HCT116 (cell line): Measurements from ENCODE around the gene OS9. TPM values are rescaled to one million over a fixed set of nuclear protein-coding genes. Genes with fewer than 3 reads are reported as not detected.

ENCODE experiments used
- ATAC-seq: fragments of 200-7000 bp; cut with Tn5 transposase; 2 replicates; pipeline ENCODE4 v1.9.1; 2020; ENCODE audit warnings: mild to moderate bottlenecking, moderate library complexity
- BruUV-seq: library from RNA; stranded (reverse); fragments of 400-500 nt; replicated peaks from 2 replicates; lab custom pipeline; 2021; lab: Mats Ljungman, UMichigan
- CTCF ChIA-PET: fragments of 300-600 bp; sonication (Branson Sonifier 250); formaldehyde crosslinking; loops from one replicate; lab custom pipeline; 2021; ENCODE audit warnings: antibody characterized with exemption; lab: Charles Lee
- POLR2A ChIA-PET: fragments of 300-600, 350-600 bp; sonication (Branson Sonifier 250); formaldehyde crosslinking; loops from one replicate; lab custom pipeline; 2021; ENCODE audit warnings: antibody characterized with exemption; lab: Charles Lee
- RAD21 ChIA-PET, 2 experiments: fragments of 300-600 bp; sonication (Branson Sonifier 250); formaldehyde crosslinking; loops; one replicate each; lab custom pipeline; 2023; ENCODE audit warnings: low total read pairs in 2 of 2; ENCODE audit not compliant: uncharacterized antibody in 2 of 2, unreplicated experiment in 2 of 2, low non-redundant PET in 1 of 2; lab: Charles Lee
- DNase-seq: peaks from one replicate; pipeline ENCODE4 v3.0.0-alpha.2; 2010; ENCODE audit warnings: low read depth, low spot score
- H2AFZ ChIP-seq: fragments of 200-600 bp; shearing (Covaris generic), sonication (generic); 2 replicates; pipeline ENCODE4 v1.6.1; 2017; ENCODE audit warnings: low read depth, mixed run types, mixed read lengths, antibody characterized with exemption, low read length; ENCODE audit not compliant: poor library complexity, severe bottlenecking
- H3K27ac ChIP-seq: 2 replicates; pipeline ENCODE4 v1.5.1; 2012; ENCODE audit warnings: low read depth, low read length
- H3K27me3 ChIP-seq: fragments of 200-600 bp; sonication (generic); 2 replicates; pipeline ENCODE4 v1.6.1; 2016; ENCODE audit warnings: mixed run types, low read length, mixed read lengths; ENCODE audit not compliant: insufficient read depth
- H3K36me3 ChIP-seq, 2 experiments: fragments of 200-500 bp in 1 of 2; fragments of 200-600 bp in 1 of 2; sonication (Bioruptor generic) in 1 of 2; sonication (generic) in 1 of 2; 2 replicates each; pipeline versions ENCODE4 v1.5.1 to v1.6.1; 2014 to 2016; ENCODE audit warnings: low read length in 2 of 2, inconsistent platforms in 1 of 2, mixed read lengths in 1 of 2, mixed run types in 1 of 2; ENCODE audit not compliant: insufficient read depth in 2 of 2, control insufficient read depth in 1 of 2
- H3K4me1 ChIP-seq, 2 experiments: fragments of 200-600 bp in 1 of 2; sonication (generic) in 1 of 2; 2 replicates each; pipeline versions ENCODE4 v1.5.1 to v1.6.1; 2012 to 2017; ENCODE audit warnings: low read length in 2 of 2, inconsistent platforms in 1 of 2, mild to moderate bottlenecking in 1 of 2, mixed read lengths in 1 of 2, mixed run types in 1 of 2, moderate library complexity in 1 of 2; ENCODE audit not compliant: insufficient read depth in 2 of 2, control insufficient read depth in 1 of 2
- H3K4me2 ChIP-seq: fragments of 200-600 bp; sonication (generic); 2 replicates; pipeline ENCODE4 v1.6.1; 2017; ENCODE audit warnings: mixed run types, low read length, mixed read lengths
- H3K4me3 ChIP-seq, 2 experiments: fragments of 200-600 bp in 1 of 2; sonication (generic) in 1 of 2; replicated peaks in 1 of 2; 2 replicates each; pipeline ENCODE4 v1.5.1; 2011 to 2016; ENCODE audit warnings: low read length in 2 of 2, control low read depth in 1 of 2, low read depth in 1 of 2, mild to moderate bottlenecking in 1 of 2, mixed read lengths in 1 of 2, mixed run types in 1 of 2
- H3K79me2 ChIP-seq: fragments of 200-600 bp; sonication (generic); 2 replicates; pipeline ENCODE4 v1.6.1; 2017; ENCODE audit warnings: mild to moderate bottlenecking, mixed run types, low read length, moderate library complexity, mixed read lengths; ENCODE audit not compliant: insufficient read depth
- H3K9ac ChIP-seq: fragments of 200-600 bp; sonication (generic); 2 replicates; pipeline ENCODE4 v1.6.1; 2016; ENCODE audit warnings: low read length, mixed read lengths
- H3K9me2 ChIP-seq: fragments of 200-600 bp; sonication (generic), shearing (Covaris generic); 2 replicates; pipeline ENCODE4 v1.6.1; 2017; ENCODE audit warnings: mixed run types, mild to moderate bottlenecking, moderate library complexity; ENCODE audit not compliant: insufficient read depth
- H3K9me3 ChIP-seq, 2 experiments: fragments of 200-500 bp in 1 of 2; fragments of 200-600 bp in 1 of 2; sonication (Bioruptor generic) in 1 of 2; sonication (generic) in 1 of 2; 2 replicates each; pipeline ENCODE4 v1.6.1; 2014 to 2017; ENCODE audit warnings: low read length in 2 of 2, mixed read lengths in 2 of 2, inconsistent platforms in 1 of 2, low read depth in 1 of 2, mild to moderate bottlenecking in 1 of 2, mixed run types in 1 of 2, moderate library complexity in 1 of 2; ENCODE audit not compliant: control insufficient read depth in 1 of 2, insufficient read depth in 1 of 2
- H4K20me1 ChIP-seq: fragments of 200-600 bp; sonication (generic), shearing (Covaris generic); 2 replicates; pipeline ENCODE4 v1.6.1; 2017; ENCODE audit warnings: mixed run types, mild to moderate bottlenecking, moderate library complexity; ENCODE audit not compliant: insufficient read depth
- CTCF ChIP-seq, 3 experiments: fragments of 200-600 bp in 1 of 3; sonication (generic) in 1 of 3; IDR thresholded peaks in 2 of 3; conservative IDR thresholded peaks in 1 of 3; 2 replicates each; pipeline ENCODE4 v1.5.1; 2012 to 2017; ENCODE audit warnings: low read depth in 2 of 3, low read length in 2 of 3, antibody characterized with exemption in 1 of 3, borderline replicate concordance in 1 of 3, control low read depth in 1 of 3, mild to moderate bottlenecking in 1 of 3, mixed read lengths in 1 of 3, mixed run types in 1 of 3, moderate library complexity in 1 of 3; ENCODE audit not compliant: insufficient read depth in 1 of 3
- EGR1 ChIP-seq: IDR thresholded peaks from 2 replicates; pipeline ENCODE4 v1.6.1; 2012; ENCODE audit warnings: low read depth
- ELF1 ChIP-seq: IDR thresholded peaks from 2 replicates; pipeline ENCODE4 v1.6.1; 2012; ENCODE audit warnings: low read depth, borderline replicate concordance
- FOSL1 ChIP-seq: IDR thresholded peaks from 2 replicates; pipeline ENCODE4 v1.6.1; 2012; ENCODE audit warnings: low read depth
- MAX ChIP-seq: IDR thresholded peaks from 2 replicates; pipeline ENCODE4 v1.6.1; 2012
- POLR2A ChIP-seq: IDR thresholded peaks from 2 replicates; pipeline ENCODE4 v1.7.0; 2011; ENCODE audit warnings: borderline replicate concordance; ENCODE audit not compliant: insufficient read depth, insufficient read length; ENCODE audit errors: extremely low read depth
- POLR2AphosphoS5 ChIP-seq: IDR thresholded peaks from 2 replicates; pipeline ENCODE4 v1.6.1; 2011; ENCODE audit warnings: mild to moderate bottlenecking, low read depth, low read length, moderate library complexity
- RAD21 ChIP-seq: IDR thresholded peaks from 2 replicates; pipeline ENCODE4 v1.6.1; 2012; ENCODE audit warnings: low read depth, mild to moderate bottlenecking
- REST ChIP-seq: IDR thresholded peaks from 2 replicates; pipeline ENCODE4 v1.6.1; 2012; ENCODE audit warnings: low read depth
- SIN3A ChIP-seq: IDR thresholded peaks from 2 replicates; pipeline ENCODE4 v1.6.1; 2012; ENCODE audit warnings: low read depth
- SP1 ChIP-seq: IDR thresholded peaks from 2 replicates; pipeline ENCODE4 v1.6.1; 2012; ENCODE audit warnings: low read depth
- TCF7L2 ChIP-seq: IDR thresholded peaks from 2 replicates; pipeline ENCODE4 v1.7.0; 2011; ENCODE audit warnings: borderline replicate concordance, inconsistent platforms; ENCODE audit not compliant: insufficient read depth, insufficient read length; ENCODE audit errors: extremely low read depth
- YY1 ChIP-seq: IDR thresholded peaks from 2 replicates; pipeline ENCODE4 v1.6.1; 2011; ENCODE audit warnings: low read length, low read depth, moderate library complexity, mild to moderate bottlenecking; ENCODE audit not compliant: insufficient replicate concordance; ENCODE audit errors: extremely low read depth
- ZNF274 ChIP-seq: fragments of 200-500 bp; sonication (Bioruptor generic); IDR thresholded peaks from 2 replicates; pipeline ENCODE4 v1.6.1; 2014; ENCODE audit warnings: mild to moderate bottlenecking, low read depth, low read length, inconsistent platforms
- intact Hi-C: fragments of 100-400 bp; cut with micrococcal nuclease; formaldehyde crosslinking; loops from 2 replicates; pipeline ENCODE4 v1.10.0; 2022
- total RNA-seq: library from RNA; stranded (reverse); gene quantifications from one replicate; pipeline ENCODE4 v1.2.1, GENCODE V29; 2021; ENCODE audit not compliant: unreplicated experiment

OS9 gene
- total RNA-seq, 1 experiment from 2014 or later, result 98.4 TPM

GRCh38 chr12:57731411-57732080 is 37.6 kb downstream of the OS9 start:
- peaks cover 4 to 15% of the 10 kb centered on the region in 2 experiments; a peak in 3 of 4 replicates for H3K36me3 ChIP-seq
- H3K4me1 ChIP-seq, result peaks cover 4 to 9% of the 10 kb centered on the region in 2 experiments; a peak in 3 of 4 replicates
- no peaks in the 10 kb centered on the region for H3K9me3 ChIP-seq
- H3K9me2 ChIP-seq, result no peaks in the 10 kb centered on the region
- no peaks in the 10 kb centered on the region for H3K27me3 ChIP-seq
- H4K20me1 ChIP-seq, result no peaks in the 10 kb centered on the region
- CTCF ChIA-PET, result no interaction called here
- no peak overlapping the region for H3K4me3 ChIP-seq
- POLR2A ChIA-PET, result no interaction called here
- no peaks in the 10 kb centered on the region for H3K79me2 ChIP-seq
- no peak overlapping the region for H3K4me2 ChIP-seq
- no peak overlapping the region for H2AFZ ChIP-seq
- RAD21 ChIA-PET, result no interaction called here
- no peak overlapping the region for H3K9ac ChIP-seq
- no TSS peak for BruUV-seq
- ATAC-seq, result no peak
- no peak for DNase-seq
- intact Hi-C loops, result no loop called here
- TF ChIP-seq MAX (no peak), ZNF274 (no peak), EGR1 (no peak), POLR2A (no peak), FOSL1 (no peak), REST (no peak), TCF7L2 (no peak), YY1 (no peak), RAD21 (no peak), POLR2AphosphoS5 (no peak), SIN3A (no peak), CTCF (IDR thresholded peaks at IDR 0.05 in 2 of 3, conservative IDR thresholded peaks at IDR 0.05 in 1 of 3; ENCODE audit: borderline replicate concordance in 1 of 3, insufficient read depth in 1 of 3, low read depth in 2 of 3, low read length in 2 of 3) (no peak), SP1 (no peak), ELF1 (no peak)
- no peak overlapping the region for H3K27ac ChIP-seq
